Neural progenitor cell (in vitro differentiated cells): ENCODE measurements around the gene ABCC4.

ENCODE experiments used
- CTCF ChIP-seq: fragments of 200-600 bp; sonication (generic); IDR thresholded peaks from 2 replicates; pipeline ENCODE4 v1.5.1; 2017; ENCODE audit warnings: antibody characterized with exemption, mild to moderate bottlenecking
- EZH2 ChIP-seq: fragments of 200-600 bp; sonication (generic); IDR thresholded peaks from 2 replicates; pipeline ENCODE4 v1.6.1; 2017; ENCODE audit warnings: antibody characterized with exemption, mild to moderate bottlenecking, moderate library complexity

GRCh38 chr13:95258098-95258497 is 43.2 kb downstream of the ABCC4 start:
- no peak for TF ChIP-seq EZH2
- TF ChIP-seq CTCF: no peak
